NCI-H460 (cell line): ENCODE measurements around the gene MAN1C1. TPM values are rescaled to one million over a fixed set of nuclear protein-coding genes. Genes with fewer than 3 reads are reported as not detected.
"Not testable (repeated sequence)": the region's sequence is repeated elsewhere in the genome, so short reads cannot be mapped to it uniquely, and the experiment has no call there.

Experiments used
- DNase-seq: peaks from one replicate; pipeline ENCODE4 v3.0.0-alpha.2; 2016; ENCODE audit warnings: low read depth; ENCODE audit errors: extremely low read depth
- total RNA-seq: library from RNA; depleted of rRNA; stranded (reverse); fragments of >200 nt; shearing (Covaris generic); gene quantifications from 2 replicates; pipeline ENCODE4 v1.2.3, GENCODE V29; 2014

The MAN1C1 gene
- total RNA-seq, 1 experiment from 2014 or later, result 0.10 TPM

- DNase-seq, result no peak
Measured at GRCh38 chr1:25729790-25730644, 113.4 kb downstream of the MAN1C1 start.

GRCh38 chr1:25731148-25731547 lies 114.6 kb downstream of the MAN1C1 start:
- DNase-seq, result no peak

GRCh38 chr1:25731626-25732370 lies 115.2 kb downstream of the MAN1C1 start:
- no peak for DNase-seq

- no peak for DNase-seq
Measured at GRCh38 chr1:25732821-25733220, 116.2 kb downstream of the MAN1C1 start.

GRCh38 chr1:25733271-25733670 lies 116.7 kb downstream of the MAN1C1 start:
- DNase-seq, result no peak

- DNase-seq, result not testable (repeated sequence)
Measured at GRCh38 chr1:25734991-25735390, 118.4 kb downstream of the MAN1C1 start.

- no peak for DNase-seq
Measured at GRCh38 chr1:25735956-25736529, 119.5 kb downstream of the MAN1C1 start.

- DNase-seq, result no peak
Measured at GRCh38 chr1:25737130-25737529, 120.5 kb downstream of the MAN1C1 start.

GRCh38 chr1:25738499-25738898 lies 121.9 kb downstream of the MAN1C1 start:
- no peak for DNase-seq

- no peak for DNase-seq
Measured at GRCh38 chr1:25739341-25739740, 122.8 kb downstream of the MAN1C1 start.

- no peak for DNase-seq
Measured at GRCh38 chr1:25740071-25740470, 123.5 kb downstream of the MAN1C1 start.

GRCh38 chr1:25742316-25742715 lies 125.7 kb downstream of the MAN1C1 start:
- no peak for DNase-seq

- no peak for DNase-seq
Measured at GRCh38 chr1:25743164-25744139, 126.9 kb downstream of the MAN1C1 start.

GRCh38 chr1:25744140-25744581 lies 127.6 kb downstream of the MAN1C1 start:
- DNase-seq, result peak; percentile 1

GRCh38 chr1:25744636-25745425 lies 128.2 kb downstream of the MAN1C1 start:
- DNase-seq, result no peak

- no peak for DNase-seq
Measured at GRCh38 chr1:25746299-25747045, 129.9 kb downstream of the MAN1C1 start.

- DNase-seq, result no peak
Measured at GRCh38 chr1:25747046-25747719, 130.6 kb downstream of the MAN1C1 start.

GRCh38 chr1:25748531-25749205 lies 132.1 kb downstream of the MAN1C1 start:
- no peak for DNase-seq
